HG03108 (cell line): ENCODE measurements around the gene KRTAP20-4.

Experiments
- ATAC-seq: cut with Tn5 transposase; IDR thresholded peaks from one replicate; pipeline ENCODE4 v1.9.1; 2021; ENCODE audit warnings: moderate library complexity; ENCODE audit not compliant: unreplicated experiment

Gene KRTAP20-4

GRCh38 chr21:30646904-30647414, 26.5 kb downstream of the KRTAP20-4 start:
- no peak for ATAC-seq

- ATAC-seq: no peak
These were observed 32.5 kb downstream of the KRTAP20-4 start for GRCh38 chr21:30652891-30653290.

- no peak for ATAC-seq
These were observed 48.3 kb downstream of the KRTAP20-4 start for GRCh38 chr21:30668776-30669175.
